Keratinocyte (primary cell): ENCODE results near the gene CHRDL2. TPM values are rescaled to one million over a fixed set of nuclear protein-coding genes. Genes with fewer than 3 reads are reported as not detected.

Source experiments
- DNase-seq: peaks from one replicate; pipeline ENCODE4 v3.0.0-alpha.2; 2011; ENCODE audit warnings: low read depth, missing footprints, low spot score
- FAIRE-seq: peaks from 2 replicates; lab custom pipeline; 2011; peaks lifted over from hg19 to GRCh38; lab: Jason Lieb, UNC
- H2AFZ ChIP-seq: 2 replicates; pipeline ENCODE4 v1.6.0; 2012; ENCODE audit warnings: low read length, control low read depth, inconsistent platforms; ENCODE audit not compliant: control insufficient read depth
- H3K27ac ChIP-seq: 2 replicates; pipeline ENCODE4 v1.5.1; 2011; ENCODE audit warnings: low read length; ENCODE audit not compliant: control insufficient read depth, insufficient read depth
- H3K27me3 ChIP-seq: 3 replicates; pipeline ENCODE4 v1.6.0; 2011; ENCODE audit warnings: low read length; ENCODE audit not compliant: control insufficient read depth, insufficient read depth; ENCODE audit errors: extremely low read depth
- H3K36me3 ChIP-seq, 2 experiments: 2 replicates in 1 of 2; 3 replicates in 1 of 2; pipeline ENCODE4 v1.5.1; 2011; ENCODE audit warnings: low read length in 2 of 2, mild to moderate bottlenecking in 1 of 2; ENCODE audit not compliant: control insufficient read depth in 2 of 2, insufficient read depth in 2 of 2; ENCODE audit errors: extremely low read depth in 1 of 2
- H3K4me1 ChIP-seq: 3 replicates; pipeline ENCODE4 v1.5.1; 2011; ENCODE audit warnings: low read length; ENCODE audit not compliant: control insufficient read depth, insufficient read depth; ENCODE audit errors: extremely low read depth
- H3K4me2 ChIP-seq: 3 replicates; pipeline ENCODE4 v1.6.0; 2011; ENCODE audit warnings: low read depth, low read length; ENCODE audit not compliant: control insufficient read depth, insufficient read depth; ENCODE audit errors: extremely low read depth
- H3K4me3 ChIP-seq, 3 experiments: fragments of 200-600 bp in 1 of 3; sonication (generic) in 1 of 3; 2 replicates in 2 of 3; 3 replicates in 1 of 3; pipeline ENCODE4 v1.5.1; 2011 to 2016; ENCODE audit warnings: low read length in 3 of 3, mild to moderate bottlenecking in 3 of 3, control low read depth in 2 of 3, inconsistent platforms in 1 of 3, low read depth in 1 of 3, mixed read lengths in 1 of 3, mixed run types in 1 of 3, moderate library complexity in 1 of 3; ENCODE audit not compliant: control insufficient read depth in 2 of 3, insufficient read depth in 2 of 3; ENCODE audit errors: extremely low read depth in 1 of 3
- H3K79me2 ChIP-seq: 2 replicates; pipeline ENCODE4 v1.6.0; 2012; ENCODE audit warnings: low read length; ENCODE audit not compliant: control insufficient read depth, insufficient read depth
- H3K9ac ChIP-seq: 3 replicates; pipeline ENCODE4 v1.6.0; 2011; ENCODE audit warnings: low read length; ENCODE audit not compliant: control insufficient read depth, insufficient read depth; ENCODE audit errors: extremely low read depth
- H3K9me1 ChIP-seq: 3 replicates; pipeline ENCODE4 v1.6.0; 2011; ENCODE audit warnings: low read length; ENCODE audit not compliant: control insufficient read depth, insufficient read depth; ENCODE audit errors: extremely low read depth
- H3K9me3 ChIP-seq: 2 replicates; pipeline ENCODE4 v1.5.1; 2012; ENCODE audit warnings: low read depth, low read length; ENCODE audit not compliant: control insufficient read depth
- H4K20me1 ChIP-seq: 3 replicates; pipeline ENCODE4 v1.6.0; 2011; ENCODE audit warnings: low read length; ENCODE audit not compliant: control insufficient read depth, insufficient read depth; ENCODE audit errors: extremely low read depth
- EZH2 ChIP-seq: IDR thresholded peaks from one replicate; pipeline ENCODE4 v1.6.1; 2012; ENCODE audit warnings: inconsistent platforms, mild to moderate bottlenecking, low read length, moderate library complexity
- dilution Hi-C: fragments of 300-500 bp; cut with MboI; formaldehyde crosslinking; loops from one replicate; pipeline ENCODE4 v1.7.0; 2020; ENCODE audit warnings: low sequenced_read_pairs; ENCODE audit not compliant: extremely low pct_ligation_motif_present
- polyA plus RNA-seq, 5 experiments: library from polyadenylated mRNA; depleted of rRNA in 3 of 5; stranded (reverse) in 3 of 5; stranded (forward) in 1 of 5; unstranded in 1 of 5; fragments of >200 nt; gene quantifications; 1 replicate in 1 of 5; 2 replicates in 3 of 5; 3 replicates in 1 of 5; pipeline versions ENCODE4 v1.2.1 to v1.2.3, GENCODE V29; 2011 to 2012; ENCODE audit warnings: missing spikeins in 2 of 5, low read depth in 1 of 5, low replicate concordance in 1 of 5
- TF ChIP-seq, protein P1 (sequence below), 3 experiments: IDR thresholded peaks in 1 of 3; conservative IDR thresholded peaks in 1 of 3; optimal IDR thresholded peaks in 1 of 3; 2 replicates in 2 of 3; 3 replicates in 1 of 3; pipeline versions ENCODE3 to v1.5.1; 2011; ENCODE audit warnings: low read length in 3 of 3, mild to moderate bottlenecking in 3 of 3, moderate library complexity in 2 of 3, control low read depth in 1 of 3, inconsistent platforms in 1 of 3; ENCODE audit not compliant: insufficient read depth in 2 of 3; ENCODE audit errors: extremely low read depth in 1 of 3

The CHRDL2 gene
- polyA plus RNA-seq, 1 donor (not counting 4 experiments of a cell fraction or from before 2014, with no cell fraction given) = not detected

DNA sequence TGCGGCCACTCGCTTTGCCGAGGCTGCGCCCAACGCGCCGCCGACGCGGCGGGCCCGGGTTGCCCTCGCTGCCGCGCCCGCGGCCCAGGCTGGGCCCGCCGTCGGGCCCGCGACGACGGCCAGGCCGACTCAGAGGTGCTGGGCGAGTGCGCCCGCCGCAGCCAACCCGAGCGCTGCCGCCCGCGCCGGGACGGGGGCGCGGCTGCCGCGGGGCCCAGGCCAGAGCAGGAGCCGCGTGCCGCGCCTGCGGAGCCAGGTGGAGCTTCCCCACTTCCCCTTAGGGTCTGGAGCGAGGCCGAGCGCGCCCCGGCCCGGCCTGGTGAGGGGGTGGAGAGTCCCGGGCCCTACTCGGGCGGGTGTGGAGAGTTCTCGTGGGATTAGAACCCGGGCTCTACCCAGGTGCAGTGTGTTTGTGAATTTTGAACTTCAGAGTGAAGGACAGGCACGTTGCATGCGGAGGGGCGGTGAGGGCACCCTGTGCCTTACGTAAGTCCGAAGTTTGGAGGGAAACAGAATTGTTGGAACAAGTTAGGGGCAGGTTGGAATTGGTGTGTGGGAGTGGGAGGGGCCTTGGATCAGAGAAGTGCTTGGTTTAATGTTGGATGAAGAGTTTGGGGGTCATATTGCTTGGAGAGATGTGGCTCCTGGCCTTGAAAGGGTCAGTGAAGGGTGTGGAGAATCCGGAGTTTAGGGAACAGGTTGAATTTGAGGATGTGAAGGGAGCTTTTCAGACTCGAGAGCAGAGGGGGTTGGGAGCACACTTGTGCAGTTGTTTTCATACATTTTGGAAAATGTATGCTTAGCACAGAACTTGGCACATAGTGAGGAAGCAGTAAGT is 18.1 kb upstream of the CHRDL2 start:
- Histone ChIP-seq H3K4me2 (peak overlapping the region; percentile 95), H3K4me3 (peak overlapping the region; percentile 76 to 79 (median 78)), H3K36me3 (no peaks in the 10 kb centered on the region), H4K20me1 (no peaks in the 10 kb centered on the region), H3K9me1 (no peaks in the 10 kb centered on the region), H3K9ac (peak overlapping the region; percentile 92), H3K27ac (peak overlapping the region; percentile 85), H2AFZ (peak overlapping the region; percentile 51), H3K27me3 (no peaks in the 10 kb centered on the region), H3K79me2 (peaks cover 52% of the 10 kb centered on the region), H3K4me1 (peaks cover 27% of the 10 kb centered on the region), H3K9me3 (no peaks in the 10 kb centered on the region)
- no peak for DNase-seq
- FAIRE-seq = no peak
- dilution Hi-C loops = no loop called here
- no peak for TF ChIP-seq EZH2
- TF ChIP-seq, protein P1, sequence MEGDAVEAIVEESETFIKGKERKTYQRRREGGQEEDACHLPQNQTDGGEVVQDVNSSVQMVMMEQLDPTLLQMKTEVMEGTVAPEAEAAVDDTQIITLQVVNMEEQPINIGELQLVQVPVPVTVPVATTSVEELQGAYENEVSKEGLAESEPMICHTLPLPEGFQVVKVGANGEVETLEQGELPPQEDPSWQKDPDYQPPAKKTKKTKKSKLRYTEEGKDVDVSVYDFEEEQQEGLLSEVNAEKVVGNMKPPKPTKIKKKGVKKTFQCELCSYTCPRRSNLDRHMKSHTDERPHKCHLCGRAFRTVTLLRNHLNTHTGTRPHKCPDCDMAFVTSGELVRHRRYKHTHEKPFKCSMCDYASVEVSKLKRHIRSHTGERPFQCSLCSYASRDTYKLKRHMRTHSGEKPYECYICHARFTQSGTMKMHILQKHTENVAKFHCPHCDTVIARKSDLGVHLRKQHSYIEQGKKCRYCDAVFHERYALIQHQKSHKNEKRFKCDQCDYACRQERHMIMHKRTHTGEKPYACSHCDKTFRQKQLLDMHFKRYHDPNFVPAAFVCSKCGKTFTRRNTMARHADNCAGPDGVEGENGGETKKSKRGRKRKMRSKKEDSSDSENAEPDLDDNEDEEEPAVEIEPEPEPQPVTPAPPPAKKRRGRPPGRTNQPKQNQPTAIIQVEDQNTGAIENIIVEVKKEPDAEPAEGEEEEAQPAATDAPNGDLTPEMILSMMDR (optimal IDR thresholded peaks at IDR 0.05 in 1 of 3, IDR thresholded peaks at IDR 0.05 in 1 of 3, conservative IDR thresholded peaks at IDR 0.05 in 1 of 3; ENCODE audit: extremely low read depth in 1 of 3, insufficient read depth in 2 of 3, low read length in 3 of 3) = no peak

DNA sequence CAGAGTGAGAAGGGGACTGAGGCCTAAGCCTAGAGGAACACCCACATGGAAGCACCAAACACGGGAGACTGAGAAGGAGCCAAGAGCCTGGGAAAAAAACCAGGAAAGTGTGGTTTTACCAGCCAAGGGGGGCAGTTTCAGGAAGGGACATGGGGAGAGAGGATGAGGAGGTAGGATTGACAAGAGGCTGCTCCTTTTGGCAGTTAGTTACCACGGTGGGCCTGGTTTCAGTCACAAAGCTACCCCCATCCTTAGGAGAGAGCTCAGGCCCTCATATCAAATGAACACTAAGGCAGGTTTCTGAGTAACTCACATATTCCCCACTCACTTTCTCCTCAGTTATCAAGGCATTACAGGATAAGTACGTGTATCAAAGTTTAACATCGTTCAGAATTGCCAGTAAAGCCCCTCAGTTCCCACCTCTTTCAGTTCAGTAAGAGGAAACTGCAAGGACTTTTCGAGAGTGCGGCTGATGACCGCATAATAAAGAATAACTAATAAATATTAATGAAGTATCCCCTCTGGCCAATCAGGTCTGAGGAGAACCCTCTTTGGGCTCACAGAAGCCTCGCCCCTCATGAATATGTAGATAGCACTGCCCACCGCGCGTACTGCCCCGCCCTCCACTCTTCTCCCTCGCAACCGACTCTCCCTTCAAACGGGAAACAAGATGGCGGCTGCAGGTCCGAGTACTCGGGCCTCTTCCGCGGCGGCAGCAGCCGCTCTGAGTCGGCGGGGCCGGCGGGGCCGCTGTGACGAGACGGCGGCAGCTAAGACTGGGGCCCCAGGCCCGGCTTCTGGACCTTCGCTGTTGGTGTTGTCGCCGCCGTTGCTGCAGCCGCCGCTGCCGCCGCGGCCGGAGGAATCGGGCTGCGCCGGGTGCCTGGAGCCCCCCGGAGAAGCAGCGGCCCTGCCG is 17.2 kb upstream of the CHRDL2 start, which contains the start of gene RNF169:
RNF169 (plus strand) TSS at position 639 of the 916 bp plus-strand sequence; CDS start at position 671, 32 bp downstream.
- Histone ChIP-seq H3K27ac (peak within 1 kb of the TSS; percentile 85), H2AFZ (peak within 1 kb of the TSS; percentile 92), H3K9me1 (no peaks in the 10 kb centered on the region), H3K9ac (peak within 1 kb of the TSS; percentile 92), H3K36me3 (no peaks in the 10 kb centered on the region), H3K4me1 (peaks cover 18% of the 10 kb centered on the region), H3K9me3 (no peaks in the 10 kb centered on the region), H3K4me3 (peak within 1 kb of the TSS; percentile 76 to 79 (median 78)), H3K79me2 (peaks cover 43% of the 10 kb centered on the region), H4K20me1 (no peaks in the 10 kb centered on the region), H3K27me3 (no peaks in the 10 kb centered on the region), H3K4me2 (peak within 1 kb of the TSS; percentile 95)
- FAIRE-seq (no peak), DNase-seq (peak; percentile 71)
- dilution Hi-C loops = no loop called here
- TF ChIP-seq, protein P1 (optimal IDR thresholded peaks at IDR 0.05 in 1 of 3, IDR thresholded peaks at IDR 0.05 in 1 of 3, conservative IDR thresholded peaks at IDR 0.05 in 1 of 3; ENCODE audit: extremely low read depth in 1 of 3, insufficient read depth in 2 of 3, low read length in 3 of 3) = no peak
- no peak for TF ChIP-seq EZH2
